ENCODE results near the gene HSD17B8.

DNA sequence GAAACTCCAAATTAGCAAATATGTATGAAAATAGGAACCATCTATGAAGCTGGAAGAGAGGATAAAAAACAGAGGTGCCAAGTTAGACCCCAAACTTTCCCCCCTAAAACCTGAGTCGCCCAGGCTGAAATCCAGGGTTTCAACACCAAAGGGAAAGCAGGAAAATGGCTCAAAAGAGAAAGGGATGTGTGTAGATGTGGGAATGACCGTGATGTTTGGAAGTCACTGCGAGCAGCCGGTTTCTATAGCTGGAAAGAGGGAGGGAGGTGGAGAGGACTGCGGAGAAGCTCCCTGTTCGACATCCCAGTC is 8.4 kb downstream of the HSD17B8 start:
- no peak for TF ChIP-seq EZH2 (IDR thresholded peaks at IDR 0.05; ENCODE audit: borderline replicate concordance, low read length)
- TF ChIP-seq, protein P1, sequence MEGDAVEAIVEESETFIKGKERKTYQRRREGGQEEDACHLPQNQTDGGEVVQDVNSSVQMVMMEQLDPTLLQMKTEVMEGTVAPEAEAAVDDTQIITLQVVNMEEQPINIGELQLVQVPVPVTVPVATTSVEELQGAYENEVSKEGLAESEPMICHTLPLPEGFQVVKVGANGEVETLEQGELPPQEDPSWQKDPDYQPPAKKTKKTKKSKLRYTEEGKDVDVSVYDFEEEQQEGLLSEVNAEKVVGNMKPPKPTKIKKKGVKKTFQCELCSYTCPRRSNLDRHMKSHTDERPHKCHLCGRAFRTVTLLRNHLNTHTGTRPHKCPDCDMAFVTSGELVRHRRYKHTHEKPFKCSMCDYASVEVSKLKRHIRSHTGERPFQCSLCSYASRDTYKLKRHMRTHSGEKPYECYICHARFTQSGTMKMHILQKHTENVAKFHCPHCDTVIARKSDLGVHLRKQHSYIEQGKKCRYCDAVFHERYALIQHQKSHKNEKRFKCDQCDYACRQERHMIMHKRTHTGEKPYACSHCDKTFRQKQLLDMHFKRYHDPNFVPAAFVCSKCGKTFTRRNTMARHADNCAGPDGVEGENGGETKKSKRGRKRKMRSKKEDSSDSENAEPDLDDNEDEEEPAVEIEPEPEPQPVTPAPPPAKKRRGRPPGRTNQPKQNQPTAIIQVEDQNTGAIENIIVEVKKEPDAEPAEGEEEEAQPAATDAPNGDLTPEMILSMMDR (IDR thresholded peaks at IDR 0.05; ENCODE audit: low read length): no peak

Data from OCI-LY1 (cell line).